Epithelial cell of esophagus (primary cell): ENCODE measurements around the gene SLC39A12.

Source experiments
- DNase-seq: peaks from one replicate; pipeline ENCODE4 v3.0.0; 2010; ENCODE audit warnings: low read depth
- H3K4me3 ChIP-seq: 2 replicates; pipeline ENCODE4 v1.5.1; 2011; ENCODE audit warnings: mild to moderate bottlenecking, low read length, control low read depth
- CTCF ChIP-seq: IDR thresholded peaks from 2 replicates; pipeline ENCODE4 v1.5.1; 2011; ENCODE audit warnings: low read depth, mild to moderate bottlenecking, low read length, control low read depth, inconsistent platforms; ENCODE audit not compliant: insufficient read depth; ENCODE audit errors: missing control alignments

The SLC39A12 gene

GRCh38 chr10:18005781-18006456, 54.2 kb downstream of the SLC39A12 start:
- no peak overlapping the region for H3K4me3 ChIP-seq
- TF ChIP-seq CTCF: no peak

GRCh38 chr10:18008986-18009385, 57.3 kb downstream of the SLC39A12 start:
- no peak overlapping the region for H3K4me3 ChIP-seq
- DNase-seq: no peak
- TF ChIP-seq CTCF: no peak

More at GRCh38 chr10:18005781-18006456, 54.2 kb downstream of the SLC39A12 start:
- no peak for DNase-seq

GRCh38 chr10:18010050-18010449, 58.3 kb downstream of the SLC39A12 start:
- no peak overlapping the region for H3K4me3 ChIP-seq
- DNase-seq: peak; percentile 51
- no peak for TF ChIP-seq CTCF

- H3K4me3 ChIP-seq: no peak overlapping the region
These were observed 68.8 kb downstream of the SLC39A12 start for GRCh38 chr10:18020523-18020922.

GRCh38 chr10:18021725-18022480, 70.2 kb downstream of the SLC39A12 start:
- DNase-seq: no peak
- no peak for TF ChIP-seq CTCF
- no peak overlapping the region for H3K4me3 ChIP-seq

More at GRCh38 chr10:18020523-18020922, 68.8 kb downstream of the SLC39A12 start:
- DNase-seq: peak; percentile 50
- no peak for TF ChIP-seq CTCF

GRCh38 chr10:18043148-18044006, 91.7 kb downstream of the SLC39A12 start:
- no peak for TF ChIP-seq CTCF
- no peak for DNase-seq
- no peak overlapping the region for H3K4me3 ChIP-seq
